K562 (cell line): ENCODE measurements around the gene MRPL16. TPM values are rescaled to one million over a fixed set of nuclear protein-coding genes. Genes with fewer than 3 reads are reported as not detected.

Experiments
- ATAC-seq: fragments of 200-7000 bp; cut with Tn5 transposase; 3 replicates; pipeline ENCODE4 v1.9.1; 2020; ENCODE audit warnings: moderate library complexity
- BruUV-seq: library from RNA; stranded (reverse); fragments of 400-500 nt; replicated peaks from 2 replicates; lab custom pipeline; 2021; lab: Mats Ljungman, UMichigan
- CTCF ChIA-PET: fragments of 300-600 bp; formaldehyde crosslinking; extraction: SDS; loops from one replicate; lab custom pipeline; 2021; ENCODE audit warnings: low intra/inter-chr PET ratio; lab: Yijun Ruan, JAX
- POLR2A ChIA-PET: fragments of 300-600, 350-650 bp; sonication (Branson Sonifier 250); formaldehyde crosslinking; extraction: SDS; loops from one replicate; lab custom pipeline; 2021; ENCODE audit warnings: antibody characterized with exemption, inconsistent platforms; lab: Yijun Ruan, JAX
- DNase-seq, 4 experiments: peaks; one replicate each; pipeline versions ENCODE4 v3.0.0 to v3.0.0-alpha.2; 2011 to 2018; ENCODE audit warnings: low spot score in 3 of 4, mixed read lengths in 3 of 4; ENCODE audit errors: extremely low read depth in 1 of 4
- FAIRE-seq: peaks from 2 replicates; lab custom pipeline; 2011; peaks lifted over from hg19 to GRCh38; lab: Jason Lieb, UNC
- H2AFZ ChIP-seq: 2 replicates; pipeline ENCODE4 v1.6.0; 2011; ENCODE audit warnings: low read depth, low read length, control low read depth, inconsistent platforms
- H3K27ac ChIP-seq: fragments of 200-600 bp; 3 replicates; pipeline ENCODE4 v1.8.0; 2011; ENCODE audit warnings: low read depth, mild to moderate bottlenecking, control low read depth, inconsistent platforms, low read length, moderate library complexity, mixed read lengths; ENCODE audit errors: extremely low read depth
- H3K27me3 ChIP-seq, 2 experiments: fragments of 300-600 bp in 1 of 2; 2 replicates in 1 of 2; 3 replicates in 1 of 2; pipeline versions ENCODE4 v1.6.0 to v1.8.0; 2011; ENCODE audit warnings: inconsistent platforms in 2 of 2, low read length in 2 of 2, mild to moderate bottlenecking in 1 of 2, mixed read lengths in 1 of 2, moderate library complexity in 1 of 2; ENCODE audit not compliant: control insufficient read depth in 2 of 2, insufficient read depth in 2 of 2
- H3K36me3 ChIP-seq: fragments of 300-600 bp; 3 replicates; pipeline ENCODE4 v1.8.0; 2011; ENCODE audit warnings: mild to moderate bottlenecking, low read length, inconsistent platforms; ENCODE audit not compliant: control insufficient read depth, insufficient read depth
- H3K4me1 ChIP-seq, 2 experiments: fragments of 200-600 bp in 1 of 2; replicated peaks in 1 of 2; 2 replicates in 1 of 2; 3 replicates in 1 of 2; pipeline versions ENCODE4 v1.5.1 to v1.8.0; 2011; ENCODE audit warnings: inconsistent platforms in 2 of 2, low read length in 2 of 2, mild to moderate bottlenecking in 1 of 2, mixed read lengths in 1 of 2, moderate library complexity in 1 of 2; ENCODE audit not compliant: control insufficient read depth in 2 of 2, insufficient read depth in 2 of 2
- H3K4me2 ChIP-seq: 2 replicates; pipeline ENCODE4 v1.6.1; 2011; ENCODE audit warnings: low read length, control low read depth, inconsistent platforms, mixed read lengths; ENCODE audit not compliant: insufficient read depth
- H3K4me3 ChIP-seq: fragments of 200-600 bp; sonication (generic), shearing (Covaris generic); 2 replicates; pipeline ENCODE4 v1.5.1; 2016; ENCODE audit warnings: control low read depth, inconsistent platforms
- H3K79me2 ChIP-seq: fragments of 200-600 bp; 3 replicates; pipeline ENCODE4 v1.8.0; 2011; ENCODE audit warnings: low read length, inconsistent platforms; ENCODE audit not compliant: control insufficient read depth, insufficient read depth
- H3K9ac ChIP-seq, 2 experiments: 2 replicates each; pipeline versions ENCODE4 v1.6.0 to v1.6.1; 2011; ENCODE audit warnings: low read depth in 2 of 2, low read length in 2 of 2, control low read depth in 1 of 2, inconsistent platforms in 1 of 2, mild to moderate bottlenecking in 1 of 2, mixed read lengths in 1 of 2; ENCODE audit not compliant: insufficient read depth in 1 of 2
- H3K9me1 ChIP-seq: one replicate; pipeline ENCODE4 v1.6.0; 2011; ENCODE audit warnings: inconsistent platforms, mild to moderate bottlenecking, low read length, moderate library complexity; ENCODE audit not compliant: control insufficient read depth, insufficient read depth
- H3K9me3 ChIP-seq: replicated peaks from 2 replicates; pipeline ENCODE4 v1.5.1; 2011; ENCODE audit warnings: low read depth, low read length, inconsistent platforms; ENCODE audit not compliant: control insufficient read depth, insufficient read depth
- H4K20me1 ChIP-seq: replicated peaks from 2 replicates; pipeline ENCODE4 v1.6.1; 2011; ENCODE audit warnings: low read length, inconsistent platforms, mixed read lengths; ENCODE audit not compliant: control insufficient read depth, insufficient read depth
- ADNP ChIP-seq: fragments of 200-800 bp; sonication (Bioruptor generic); IDR thresholded peaks from 2 replicates; pipeline ENCODE4 v1.6.1; 2016; ENCODE audit warnings: missing genetic modification characterization, missing compliant biosample characterization
- BDP1 ChIP-seq: IDR thresholded peaks from 3 replicates; pipeline ENCODE4 v1.6.1; 2011; ENCODE audit not compliant: insufficient read length, insufficient read depth
- EGR1 ChIP-seq: fragments of 450-650 bp; conservative IDR thresholded peaks from 2 replicates; pipeline ENCODE4 v1.6.1; 2017; ENCODE audit warnings: mild to moderate bottlenecking
- HDAC8 ChIP-seq: fragments of 450-650 bp; IDR thresholded peaks from 2 replicates; pipeline ENCODE4 v1.6.1; 2016; ENCODE audit warnings: mild to moderate bottlenecking, missing genetic modification characterization, moderate library complexity, missing compliant biosample characterization
- NCOA2 ChIP-seq, 2 experiments: fragments of 450-650 bp; IDR thresholded peaks; 2 replicates each; pipeline ENCODE4 v1.6.1; 2018; ENCODE audit warnings: mild to moderate bottlenecking in 2 of 2, moderate library complexity in 1 of 2; ENCODE audit not compliant: partially characterized antibody in 2 of 2
- PPARD ChIP-seq: fragments of 250-450 bp; sonication (Bioruptor Pico); IDR thresholded peaks from 2 replicates; pipeline ENCODE4 v1.8.0; 2022; ENCODE audit warnings: inconsistent platforms, mild to moderate bottlenecking, moderate library complexity
- PTBP1 ChIP-seq: fragments of 200-400 bp; formaldehyde crosslinking; IDR thresholded peaks from 2 replicates; pipeline ENCODE4 v1.6.1; 2017; ENCODE audit warnings: low read depth, low read length
- TCF3 ChIP-seq: sonication (generic); formaldehyde crosslinking; IDR thresholded peaks from 2 replicates; pipeline ENCODE4 v1.4.0; 2020; ENCODE audit warnings: mild to moderate bottlenecking, missing genetic modification reagents
- THRA ChIP-seq: fragments of 450-650 bp; IDR thresholded peaks from 2 replicates; pipeline ENCODE4 v1.6.1; 2017; ENCODE audit warnings: mild to moderate bottlenecking, moderate library complexity
- ZNF347 ChIP-seq: fragments of 450-650 bp; formaldehyde crosslinking; IDR thresholded peaks from 2 replicates; pipeline ENCODE4 v1.4.0; 2020; ENCODE audit warnings: low read depth, mild to moderate bottlenecking, moderate library complexity
- WGBS: fragments of 100-300 bp; shearing (Covaris generic); methylation state at CpG from one replicate; pipeline ENCODE4 v1.1.6; 2016; ENCODE audit warnings: low coverage, mixed read lengths; ENCODE audit not compliant: insufficient coverage; ENCODE audit errors: missing lambda C conversion rate; 5-methylcytosine and 5-hydroxymethylcytosine counted together
- in situ Hi-C: fragments of 300-500 bp; cut with MboI; formaldehyde crosslinking; loops from 4 replicates; pipeline ENCODE4 v1.15.0; 2018; ENCODE audit warnings: inconsistent platforms, mixed read lengths
- intact Hi-C: fragments of 100-400 bp; cut with micrococcal nuclease; formaldehyde crosslinking; loops from 2 replicates; pipeline ENCODE4 v1.14.2; 2022
- polyA plus RNA-seq, 8 experiments: library from polyadenylated mRNA; depleted of rRNA in 4 of 8; stranded (reverse) in 5 of 8; unstranded in 3 of 8; fragments of >200 nt; fragmentation: Nextera tagmentation in 2 of 8; fragmentation: Illumina TruSeq in 1 of 8; extraction: Ambion mirVana in 2 of 8; extraction: Trizol in 1 of 8; gene quantifications; 2 replicates each; pipeline versions ENCODE4 v1.2.1 to v1.2.3, GENCODE V29; 2011 to 2014; ENCODE audit warnings: inconsistent platforms in 1 of 8, missing spikeins in 1 of 8
- total RNA-seq, 7 experiments: library from RNA; depleted of rRNA in 6 of 7; stranded (reverse); fragments of >200 nt in 6 of 7; fragmentation: Illumina TruSeq in 2 of 7; extraction: Trizol in 2 of 7; gene quantifications; 2 replicates each; pipeline versions ENCODE4 v1.2.1 to v1.2.3, GENCODE V29; 2011 to 2021; ENCODE audit warnings: low replicate concordance in 1 of 7
- TF ChIP-seq, protein P1 (sequence below), 2 experiments: IDR thresholded peaks; 2 replicates each; pipeline ENCODE4 v1.6.1; 2011; ENCODE audit warnings: borderline replicate concordance in 1 of 2, control low read depth in 1 of 2, low read depth in 1 of 2, low read length in 1 of 2, mild to moderate bottlenecking in 1 of 2, mixed read lengths in 1 of 2, moderate library complexity in 1 of 2; ENCODE audit not compliant: insufficient read depth in 1 of 2, insufficient read length in 1 of 2, poor library complexity in 1 of 2, severe bottlenecking in 1 of 2; ENCODE audit errors: extremely low read depth in 1 of 2

MRPL16 gene
- total and polyA plus RNA-seq, 9 of the 15 experiments (the other 6 are each of a cell fraction or from before 2014, with no cell fraction given) = 63.3 to 209 (median 157) TPM

DNA sequence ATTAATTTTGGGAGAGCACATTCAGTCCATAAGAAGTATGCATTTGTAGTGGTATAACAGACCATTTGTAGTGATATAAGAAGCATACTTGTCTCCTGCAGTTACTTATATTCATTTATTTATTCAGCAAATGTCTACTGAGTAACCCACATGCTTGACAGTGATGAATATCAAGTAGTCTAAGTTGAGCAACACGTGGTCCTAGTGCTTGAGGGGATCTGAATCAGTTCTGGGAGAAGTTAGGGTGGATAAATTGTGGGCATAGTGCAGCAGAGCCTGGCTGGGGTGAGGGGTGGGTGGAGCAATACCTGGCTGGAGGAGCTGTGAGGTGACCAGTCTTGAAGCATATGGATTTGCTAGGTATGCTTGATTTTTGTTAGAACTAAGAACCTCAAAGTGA lies 31.1 kb downstream of the MRPL16 start (continued):
- TF ChIP-seq HDAC8 (tag) = no peak
- TF ChIP-seq PPARD (CRISPR knock-in tag) = no peak
- TF ChIP-seq ZNF347 (CRISPR knock-in tag) = no peak
- no peak for TF ChIP-seq TCF3
- TF ChIP-seq, protein P1, sequence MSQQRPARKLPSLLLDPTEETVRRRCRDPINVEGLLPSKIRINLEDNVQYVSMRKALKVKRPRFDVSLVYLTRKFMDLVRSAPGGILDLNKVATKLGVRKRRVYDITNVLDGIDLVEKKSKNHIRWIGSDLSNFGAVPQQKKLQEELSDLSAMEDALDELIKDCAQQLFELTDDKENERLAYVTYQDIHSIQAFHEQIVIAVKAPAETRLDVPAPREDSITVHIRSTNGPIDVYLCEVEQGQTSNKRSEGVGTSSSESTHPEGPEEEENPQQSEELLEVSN (IDR thresholded peaks at IDR 0.05; ENCODE audit: borderline replicate concordance in 1 of 2, extremely low read depth in 1 of 2, insufficient read depth in 1 of 2, insufficient read length in 1 of 2, low read depth in 1 of 2, low read length in 1 of 2, poor library complexity in 1 of 2, severe bottlenecking in 1 of 2) = no peak
- no peak for TF ChIP-seq BDP1
- TF ChIP-seq THRA = no peak
- no peak for TF ChIP-seq NCOA2 (IDR thresholded peaks at IDR 0.05; ENCODE audit: partially characterized antibody in 2 of 2)
- TF ChIP-seq, all 486 proteins: peak for 0

GRCh38 chr11:59778122-59778521 lies 32.5 kb downstream of the MRPL16 start:
- WGBS = 96% methylated on average over 2 of the region's 2 CpGs

More at GRCh38 chr11:59778122-59778521, 32.5 kb downstream of the MRPL16 start:
- Histone ChIP-seq H3K9ac (no peak overlapping the region), H4K20me1 (peaks cover 4% of the 10 kb centered on the region; the same call in 1 of the 2 replicates), H3K4me3 (no peak overlapping the region), H3K79me2 (0 out of 3 replicates have a peak, but pooled peaks cover 3% of the 10 kb centered on the region), H3K9me1 (no peaks in the 10 kb centered on the region), H3K9me3 (no peaks in the 10 kb centered on the region), H3K4me1 (no peaks in the 10 kb centered on the region), H3K27me3 (no peaks in the 10 kb centered on the region), H3K4me2 (no peak overlapping the region), H3K27ac (no peak overlapping the region), H3K36me3 (peaks cover 71% of the 10 kb centered on the region), H2AFZ (no peak overlapping the region)
- no peak for TF ChIP-seq PTBP1
- no peak for TF ChIP-seq EGR1
- TF ChIP-seq ADNP = no peak
- DNase-seq (no peak), FAIRE-seq (no peak), ATAC-seq (no peak)
- in situ Hi-C loops (no loop called here), intact Hi-C loops (no loop called here)
- ChIA-PET POLR2A (interaction anchor here (0.6 to 1.1 kb wide), 4 partner anchors 9 to 143 kb away, joined by 3 to 4 read pairs (median 3); no protein-coding TSS in a partner anchor), CTCF (no interaction called here)
- BruUV-seq = no TSS peak
